NOMO-1 treated with dmso at 0.1 percent for 144 hours (cell line): ENCODE data around the gene CCND3.
"Not testable (repeated sequence)": the region's sequence is repeated elsewhere in the genome, so short reads cannot be mapped to it uniquely, and the experiment has no call there.

ENCODE experiments used
- DNase-seq: peaks from one replicate; lab custom pipeline; 2025; ENCODE audit not compliant: unreplicated experiment; lab: John Stamatoyannopoulos, UW

The CCND3 gene

DNA sequence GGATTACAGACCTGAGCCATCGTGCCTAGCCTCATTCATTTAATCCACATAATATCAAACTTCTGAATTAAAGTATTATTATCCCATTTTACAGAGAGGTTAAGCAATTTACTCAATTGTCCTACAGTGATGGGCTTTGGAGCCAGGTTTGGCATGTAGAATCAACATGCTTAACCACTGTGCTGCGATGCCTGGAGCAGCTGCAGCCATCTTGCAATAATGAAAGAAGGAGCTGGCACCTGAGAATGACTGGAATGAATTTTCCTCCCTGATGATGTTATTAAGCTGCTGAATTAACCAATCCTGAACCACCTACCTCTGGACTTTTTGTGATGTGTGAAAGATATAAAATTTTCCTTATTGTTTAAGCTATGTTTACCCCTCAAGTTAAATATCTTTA is 13.1 kb upstream of the CCND3 start:
- DNase-seq, result no peak

DNA sequence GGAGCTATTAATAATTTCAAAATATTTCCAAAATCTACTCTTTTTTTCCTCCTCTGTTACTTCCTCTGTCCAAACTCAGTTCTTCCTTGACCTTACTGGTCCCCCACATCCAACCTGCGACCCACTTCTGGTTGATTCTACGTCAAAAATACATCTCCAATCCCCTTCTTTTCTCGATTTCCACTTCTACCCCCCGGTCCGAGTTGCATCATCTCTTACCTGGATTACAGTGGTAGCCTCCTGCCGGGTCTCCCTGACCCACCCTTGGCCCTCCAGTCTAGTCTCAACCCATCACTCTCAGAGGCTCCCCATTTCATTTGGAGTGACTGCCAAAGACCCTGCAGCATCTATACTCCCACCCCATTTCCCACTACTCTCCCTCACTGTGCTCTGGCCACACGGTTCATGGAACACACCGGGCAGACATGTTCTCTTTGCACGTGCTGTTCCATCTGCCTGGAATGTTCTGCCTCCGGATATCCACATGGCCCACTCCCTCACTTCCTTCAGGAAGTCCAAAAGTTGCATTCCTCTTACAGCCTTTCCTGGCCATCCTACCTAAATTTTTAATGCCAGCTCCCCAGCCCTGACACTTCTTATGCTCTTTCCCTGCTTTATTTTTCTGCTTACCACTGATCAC is 6.1 kb upstream of the CCND3 start:
- DNase-seq, result no peak

DNA sequence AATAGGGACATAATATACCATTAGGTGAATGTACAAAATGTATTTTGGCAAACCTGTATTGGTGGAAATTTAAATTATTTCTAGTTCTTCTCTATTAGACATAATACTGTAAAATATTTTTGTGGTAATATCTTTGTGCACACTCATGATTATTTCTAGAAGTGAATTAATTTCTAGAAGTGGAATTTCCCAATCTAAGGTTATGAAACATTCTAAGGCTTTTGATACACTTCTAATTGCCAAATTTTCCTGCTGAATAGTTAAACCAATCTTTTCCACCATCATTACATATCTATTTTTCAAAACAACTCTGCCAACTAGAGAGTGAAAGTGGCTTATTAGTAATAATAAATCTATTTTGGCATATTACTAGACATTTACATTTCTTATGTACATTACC is 1.8 kb upstream of the CCND3 start:
- no peak for DNase-seq

DNA sequence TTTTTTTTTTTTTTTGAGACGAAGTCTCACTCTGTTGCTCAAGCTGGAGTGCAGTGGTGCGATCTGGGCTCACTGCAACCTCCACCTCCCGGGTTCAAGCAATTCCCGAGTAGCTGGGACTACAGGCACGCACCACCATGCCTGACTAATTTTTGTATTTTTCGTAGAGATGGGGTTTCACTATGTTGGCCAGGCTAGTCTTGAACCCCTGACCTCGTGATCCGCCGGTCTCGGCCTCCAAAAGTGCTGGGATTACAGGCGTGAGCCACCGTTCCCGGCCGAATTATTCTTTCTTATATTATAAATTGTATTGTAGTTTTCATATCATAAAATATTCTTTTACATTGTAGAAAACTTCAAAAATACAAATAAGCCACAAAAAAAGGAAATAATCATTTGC is 1.3 kb upstream of the CCND3 start:
- not testable (repeated sequence) for DNase-seq

DNA sequence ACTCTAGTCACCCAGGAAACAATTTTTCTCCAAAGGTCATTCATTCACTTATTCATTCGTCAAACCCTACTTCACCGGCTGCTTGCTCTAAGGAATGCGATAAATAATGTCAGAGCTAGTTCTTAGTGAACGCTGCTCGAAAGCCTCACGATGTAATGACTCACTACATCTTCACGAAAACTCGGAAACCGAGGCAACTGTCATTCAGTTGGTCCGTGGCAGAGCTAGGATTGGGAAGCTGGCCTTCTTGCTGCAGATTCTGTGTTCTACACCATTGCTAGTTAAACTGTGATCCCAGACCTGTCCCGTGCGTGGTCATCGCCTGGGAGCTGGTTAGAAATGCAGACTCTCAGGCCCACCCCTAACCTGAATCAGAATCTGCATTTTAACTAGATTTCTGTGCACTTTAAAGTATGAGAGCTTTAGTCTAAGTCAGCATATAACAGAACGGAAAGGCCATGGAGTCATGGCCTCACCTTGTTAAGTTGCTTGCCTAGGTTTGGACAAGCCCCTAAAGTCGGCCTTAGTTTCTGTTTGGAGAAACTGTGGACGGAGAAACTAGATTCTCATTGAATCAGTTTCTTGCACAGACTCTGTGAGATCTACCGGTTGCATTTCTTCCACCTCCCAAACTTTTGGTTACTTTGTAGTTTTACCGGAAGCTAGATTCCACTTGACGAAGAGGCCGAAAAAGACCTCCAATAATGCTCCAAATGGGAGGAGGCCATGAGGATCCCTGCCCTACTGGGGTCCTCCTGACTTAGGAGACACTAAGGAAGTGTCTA is 651 bp upstream of the CCND3 start:
- no peak for DNase-seq

DNA sequence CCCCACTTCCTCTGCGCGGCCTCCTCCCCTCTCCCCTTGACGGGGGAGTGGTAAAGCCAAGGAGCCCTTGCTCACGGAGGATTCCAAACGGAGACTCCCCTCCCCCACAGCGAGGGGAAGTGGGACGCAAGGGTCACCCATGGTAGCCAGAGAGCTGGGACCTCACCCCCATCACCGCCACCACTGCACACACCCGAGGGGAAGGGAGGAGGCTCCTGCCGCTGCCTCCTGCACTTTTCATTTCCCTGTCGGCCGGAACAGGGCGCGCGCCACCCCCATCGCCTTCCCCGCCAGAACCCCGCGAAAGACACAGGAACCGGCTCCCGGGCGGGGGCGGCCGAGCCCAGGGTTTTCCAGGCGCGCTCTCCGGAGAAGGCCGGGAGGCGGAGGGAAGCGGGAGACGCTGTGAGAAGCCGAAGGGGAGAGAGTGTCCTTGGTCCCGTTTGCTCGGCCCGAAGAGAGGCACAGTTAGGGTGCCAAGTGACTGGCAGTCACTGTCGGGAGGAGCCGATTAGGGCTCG is 789 bp downstream of the CCND3 start:
- DNase-seq, result peak; percentile 42

DNA sequence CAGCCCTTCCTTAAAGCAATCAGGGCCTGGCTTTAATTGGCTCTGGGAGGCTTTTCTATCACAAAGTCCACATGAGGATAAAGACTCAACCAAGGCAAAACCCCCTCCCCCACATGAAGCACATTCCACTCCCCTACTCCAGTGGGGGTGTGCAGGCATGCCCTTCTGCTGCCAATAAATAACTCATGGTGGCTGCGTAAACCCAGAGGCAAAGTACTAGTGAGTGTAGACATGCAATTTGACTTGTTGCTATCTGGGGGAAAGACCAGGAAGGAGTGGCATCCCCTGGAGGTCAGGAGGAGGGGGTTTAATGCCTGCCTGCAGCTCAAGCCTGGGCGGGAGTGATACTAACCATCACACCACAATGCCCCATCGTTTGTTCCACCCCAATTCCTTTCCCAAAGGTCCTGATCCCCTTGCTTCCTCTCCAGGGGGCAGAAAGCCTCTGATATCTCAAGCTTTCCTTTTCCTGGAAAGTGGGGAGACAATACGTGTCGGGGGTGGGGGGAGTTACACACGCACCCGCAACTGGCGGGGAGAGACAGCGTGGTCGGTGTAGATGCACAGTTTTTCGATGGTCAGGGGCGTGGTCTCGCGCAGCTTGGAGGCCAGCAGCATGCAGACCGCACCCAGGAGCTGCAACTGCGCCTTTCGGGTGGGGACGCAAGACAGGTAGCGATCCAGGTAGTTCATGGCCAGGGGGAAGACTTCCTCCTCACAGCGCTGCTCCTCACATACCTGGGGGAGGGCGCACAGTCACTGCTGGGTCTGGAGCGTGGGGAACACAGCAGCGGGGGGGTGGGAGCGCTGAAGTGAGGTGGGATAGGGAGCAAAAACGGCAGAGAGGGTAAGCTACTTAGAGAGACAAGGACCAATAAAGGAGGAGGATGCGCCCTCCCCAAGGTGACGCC is 1.5 kb downstream of the CCND3 start:
- DNase-seq, result peak; percentile 32

DNA sequence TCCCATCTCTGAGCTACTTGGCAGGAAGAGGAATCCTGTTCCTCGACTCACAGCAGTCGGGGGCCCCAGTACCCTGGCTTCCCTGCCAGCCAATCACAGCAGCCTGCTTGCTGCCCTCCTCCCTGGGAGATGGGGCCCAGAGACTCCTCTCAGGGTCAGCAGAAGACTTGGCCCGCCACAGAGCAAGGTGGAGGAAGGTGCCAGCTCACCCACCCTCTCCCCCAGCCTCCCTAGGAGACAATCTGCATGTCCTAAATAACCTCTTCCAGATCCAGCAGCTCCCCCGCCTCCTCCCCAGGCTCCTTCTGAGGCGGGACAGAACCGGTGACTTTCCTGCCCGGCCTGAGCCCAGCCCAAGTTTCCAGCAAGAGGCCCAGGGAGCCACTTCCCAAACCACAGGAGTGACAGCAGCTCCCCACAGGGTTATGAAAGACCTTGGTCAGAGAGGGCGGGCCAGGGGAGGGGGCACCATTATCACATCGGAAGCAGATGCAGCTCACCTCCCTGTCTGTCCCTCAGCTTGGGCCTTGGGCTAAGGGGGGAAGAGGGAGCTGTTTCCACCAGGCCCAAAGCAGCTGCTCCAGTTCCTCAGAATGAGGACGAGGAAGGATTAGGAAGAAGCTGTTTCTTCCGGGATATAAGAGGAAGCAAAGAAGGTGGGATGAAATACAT is 2.3 kb downstream of the CCND3 start:
- peak; percentile 89 for DNase-seq

DNA sequence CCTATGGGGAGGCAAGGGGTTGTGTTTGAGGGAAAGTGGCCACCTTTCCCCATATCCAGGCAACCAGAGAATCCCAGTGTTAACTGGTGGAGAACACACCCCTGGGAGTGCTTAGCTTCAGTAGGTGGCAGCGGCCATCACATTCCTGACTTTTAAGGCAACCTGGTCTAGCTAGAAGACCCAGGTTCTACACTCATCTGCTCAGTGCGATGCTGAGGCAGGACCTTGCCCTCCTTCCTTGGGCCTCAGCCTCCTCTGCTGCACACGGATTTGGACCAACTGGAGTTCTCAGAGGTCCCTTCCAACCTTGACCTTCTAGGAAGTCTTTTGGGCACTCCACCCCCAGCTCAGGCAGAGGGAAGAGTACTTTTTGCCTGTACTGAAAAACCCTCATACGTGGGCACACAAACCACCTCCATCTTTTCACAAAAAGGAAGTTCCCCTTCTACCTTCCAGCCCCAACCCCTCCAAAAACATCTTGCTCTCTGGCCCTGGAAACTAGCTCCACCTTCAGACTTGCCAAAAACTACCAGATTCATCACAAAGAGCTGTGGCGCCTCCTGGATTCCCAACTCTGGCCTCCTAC is 2.9 kb downstream of the CCND3 start:
- no peak for DNase-seq

DNA sequence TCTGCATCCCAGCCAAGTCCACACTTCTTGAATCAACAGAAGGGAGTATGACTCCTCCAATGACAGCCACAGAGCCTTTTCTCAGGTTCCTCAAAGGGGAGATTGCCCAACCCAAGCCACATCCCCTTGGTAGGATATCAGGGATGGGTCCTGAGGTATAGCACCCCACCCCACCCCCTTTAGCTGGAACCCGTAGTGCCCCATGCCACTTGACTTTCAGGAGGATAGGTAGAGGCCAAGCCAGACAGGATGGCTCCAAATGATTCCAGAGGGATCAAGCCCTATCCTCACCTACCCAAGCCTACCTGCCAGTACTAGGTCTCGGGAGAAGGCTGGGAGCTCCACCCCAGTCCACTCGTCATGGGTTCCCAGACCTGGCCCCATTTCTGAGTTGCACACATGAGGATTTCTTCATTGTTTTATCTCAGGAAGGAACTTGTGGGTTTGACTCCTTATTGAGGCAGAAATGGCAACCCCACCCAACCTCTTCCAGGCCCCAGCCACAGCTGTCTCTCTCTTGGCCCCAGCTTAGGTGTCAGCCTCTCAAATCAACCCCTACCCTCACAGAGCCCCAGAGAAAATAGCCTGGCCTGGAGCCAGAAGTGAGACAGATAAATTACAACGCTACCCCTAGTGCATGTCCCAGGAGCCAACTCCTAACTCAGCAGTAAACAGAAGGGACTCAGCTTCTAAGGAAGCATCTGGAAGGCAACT is 3.6 kb downstream of the CCND3 start:
- peak; percentile 89 for DNase-seq

DNA sequence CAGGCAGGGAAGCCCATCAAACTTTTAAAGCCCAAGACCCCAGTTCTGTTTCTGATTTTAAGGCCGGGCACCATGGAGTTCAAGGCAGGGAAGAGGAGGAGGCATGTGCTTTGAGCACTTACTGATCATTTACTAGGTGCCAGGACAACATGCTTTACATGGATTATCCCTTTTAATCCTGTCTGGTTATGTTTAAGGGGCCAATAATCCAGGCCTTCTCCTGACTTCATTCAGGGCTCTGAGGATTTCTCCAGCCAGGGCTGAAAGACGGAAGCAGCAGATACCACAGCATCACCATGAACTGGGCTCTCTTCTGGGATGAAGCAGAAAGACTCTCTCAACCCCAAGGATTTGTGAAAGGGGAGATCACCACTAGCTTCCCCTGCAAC is 4.1 kb downstream of the CCND3 start:
- no peak for DNase-seq

DNA sequence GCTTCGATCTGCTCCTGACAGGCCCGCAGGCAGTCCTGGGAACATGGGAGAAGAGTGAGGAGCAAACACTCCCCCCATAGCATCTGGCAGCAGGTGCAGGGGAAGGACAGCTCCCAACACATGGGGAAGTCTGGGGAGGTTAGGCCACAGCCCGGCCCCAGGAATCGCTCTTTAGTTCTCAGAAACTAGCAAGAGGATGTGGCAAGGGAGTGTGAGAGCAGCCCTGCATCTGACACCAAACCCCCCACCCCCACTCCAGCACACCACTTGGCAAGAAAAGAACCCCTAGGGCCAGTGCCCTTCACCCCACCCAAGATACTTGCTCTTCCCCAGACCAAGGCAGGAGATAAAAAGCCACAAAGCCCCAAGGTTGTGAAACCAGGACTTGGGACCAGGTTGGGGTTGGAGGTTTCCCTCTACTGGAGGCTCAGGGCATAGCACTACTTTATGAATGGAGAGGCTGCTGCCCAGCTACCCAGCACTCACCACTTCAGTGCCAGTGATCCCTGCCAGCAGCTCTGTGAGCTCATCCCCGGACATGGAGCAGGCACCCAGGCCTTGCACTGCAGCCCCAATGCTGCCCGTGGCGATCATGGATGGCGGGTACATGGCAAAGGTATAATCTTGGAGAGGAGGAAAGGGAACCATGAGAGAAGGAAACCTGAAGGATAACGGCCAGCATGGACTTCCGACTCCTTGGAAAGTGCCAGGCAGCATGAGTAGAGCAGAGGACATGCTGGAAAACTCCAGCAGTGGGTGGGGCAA is 5.4 kb downstream of the CCND3 start:
- DNase-seq, result peak; percentile 92

DNA sequence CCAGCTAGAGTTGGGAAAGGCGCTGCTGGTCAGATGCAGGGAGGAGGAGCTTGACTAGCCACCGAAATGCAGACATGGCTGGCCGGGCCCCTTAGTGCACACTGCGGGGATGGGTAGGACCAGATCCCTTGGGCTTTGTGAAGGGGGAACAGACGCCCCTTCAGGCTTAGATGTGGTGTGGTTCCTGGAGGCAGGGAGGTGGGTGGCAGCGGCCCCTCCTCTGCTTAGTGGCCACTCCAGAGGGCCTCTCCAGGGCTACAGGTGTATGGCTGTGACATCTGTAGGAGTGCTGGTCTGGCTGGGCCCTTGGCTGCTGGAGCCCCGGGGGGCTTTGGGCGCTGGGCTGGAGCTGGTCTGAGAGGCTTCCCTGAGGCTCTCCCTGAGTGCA is 5.9 kb downstream of the CCND3 start:
- no peak for DNase-seq

DNA sequence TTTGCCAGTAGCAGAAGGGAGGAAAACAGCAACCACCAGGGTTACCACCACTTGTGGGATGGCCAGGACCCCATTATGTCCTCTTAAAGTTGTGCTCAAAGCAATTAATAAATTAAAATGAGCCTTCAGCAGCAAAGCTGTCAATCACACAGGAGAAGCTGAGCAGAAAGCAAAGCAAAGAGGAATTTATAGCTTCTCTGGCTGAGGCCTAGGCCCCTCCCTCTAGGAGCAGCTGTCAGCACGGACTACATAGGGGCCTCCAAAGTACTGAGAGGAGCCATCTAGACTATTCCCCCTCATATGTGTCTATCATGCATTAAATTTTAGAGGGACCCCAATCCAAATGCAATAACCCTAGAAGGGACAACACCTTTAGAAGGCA is 6.4 kb downstream of the CCND3 start:
- DNase-seq, result no peak

DNA sequence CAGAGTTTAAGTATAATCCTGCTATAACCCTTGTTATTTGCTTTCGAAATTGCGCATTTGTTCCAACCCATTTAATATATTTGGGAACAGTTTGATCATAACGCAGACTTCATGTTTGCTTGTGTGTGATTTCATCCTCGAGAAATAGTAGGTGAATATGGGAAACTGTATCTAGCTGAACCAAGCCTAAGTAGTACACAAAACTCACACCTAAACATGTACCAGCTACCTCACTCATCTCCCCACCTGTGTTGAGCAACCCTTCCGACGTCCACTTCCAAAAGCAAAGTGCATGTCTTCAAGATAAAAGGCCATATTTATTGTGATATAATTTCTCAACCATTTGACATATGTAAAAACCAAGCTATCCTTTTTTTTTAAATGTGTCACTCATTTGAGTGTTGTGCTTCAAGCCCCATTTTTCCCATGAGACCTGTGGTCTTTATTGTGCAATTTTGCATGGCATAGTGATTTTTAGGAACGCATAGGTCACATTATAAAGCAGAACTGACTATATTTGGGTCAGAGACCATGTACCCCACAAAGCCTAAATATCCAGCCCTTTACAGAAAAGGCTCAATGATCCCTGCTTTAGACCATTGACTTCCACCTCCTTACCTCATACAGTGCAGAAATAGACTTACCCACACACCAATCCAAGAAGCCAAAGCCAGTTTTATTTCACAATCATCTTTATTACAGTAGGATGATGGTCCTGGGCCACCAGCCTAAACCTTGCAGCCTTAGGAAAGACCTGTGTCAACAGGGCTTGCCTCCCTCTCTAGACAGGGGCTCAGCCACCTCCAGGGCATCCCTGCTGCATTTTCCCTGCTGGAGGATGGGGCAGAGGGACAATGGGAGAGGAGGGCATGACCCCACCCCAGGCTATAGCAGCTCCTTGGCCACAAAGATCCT is 7.1 kb downstream of the CCND3 start:
- DNase-seq, result no peak

DNA sequence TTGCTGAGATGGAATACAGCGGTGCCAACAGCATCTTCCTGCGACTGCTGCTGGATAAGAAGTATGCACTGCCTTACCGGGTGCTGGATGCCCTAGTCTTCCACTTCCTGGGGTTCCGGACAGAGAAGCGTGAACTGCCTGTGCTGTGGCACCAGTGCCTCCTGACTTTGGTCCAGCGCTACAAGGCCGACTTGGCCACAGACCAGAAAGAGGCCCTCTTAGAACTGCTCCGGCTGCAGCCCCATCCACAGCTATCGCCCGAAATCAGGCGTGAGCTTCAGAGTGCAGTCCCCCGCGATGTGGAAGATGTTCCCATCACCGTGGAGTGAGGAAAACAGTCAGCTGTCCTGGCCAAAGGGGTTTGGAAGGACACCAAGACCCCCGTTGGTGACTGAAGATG is 9.2 kb downstream of the CCND3 start:
- DNase-seq, result no peak

DNA sequence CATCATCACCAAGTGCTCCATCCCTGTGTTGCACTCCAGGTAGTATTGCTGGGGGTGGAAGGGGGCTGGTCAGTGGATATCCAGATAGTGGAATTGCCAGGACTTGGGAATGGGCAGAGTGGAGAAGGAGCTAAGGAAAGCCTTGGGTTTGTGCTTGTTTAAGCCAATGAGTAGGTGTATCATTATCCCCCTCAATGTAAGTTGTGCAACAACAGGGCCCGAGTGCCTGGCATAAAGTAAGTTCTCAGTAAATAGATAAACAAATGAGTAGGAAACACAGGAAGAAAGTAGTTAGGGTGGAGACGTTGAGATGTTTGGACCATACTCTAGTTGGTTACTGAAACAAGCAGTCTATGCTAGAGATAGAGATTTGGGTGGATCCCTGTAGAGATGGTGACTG is 9.8 kb downstream of the CCND3 start:
- DNase-seq, result no peak

DNA sequence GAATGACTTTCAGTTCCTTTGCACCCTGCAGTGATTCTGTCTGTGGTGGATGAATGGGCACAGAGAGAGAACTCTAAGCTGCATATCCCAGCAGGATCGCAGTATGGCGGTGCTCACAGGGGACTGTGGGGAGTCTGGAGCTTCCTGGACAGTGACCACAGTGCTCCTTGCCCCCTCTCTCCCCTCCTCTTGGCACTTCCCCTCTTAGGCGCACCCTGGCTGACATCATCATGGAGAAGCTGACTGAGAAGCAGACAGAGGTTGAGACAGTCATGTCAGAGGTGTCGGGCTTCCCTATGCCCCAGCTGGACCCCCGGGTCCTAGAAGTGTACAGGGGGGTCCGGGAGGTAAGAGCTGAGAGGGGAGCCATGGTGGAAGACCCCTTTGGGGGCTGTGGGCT is 11.7 kb downstream of the CCND3 start:
- DNase-seq, result no peak
